ENCODE data around the gene MCTP2. TPM values are rescaled to one million over a fixed set of nuclear protein-coding genes. Genes with fewer than 3 reads are reported as not detected.
"Not testable (repeated sequence)": the region's sequence is repeated elsewhere in the genome, so short reads cannot be mapped to it uniquely, and the experiment has no call there.

The MCTP2 gene
- total RNA-seq, 1 donor from 2014 or later, result 1.5 TPM

- H3K9me3 Mint-ChIP-seq (ENCODE audit: unreplicated experiment), result no peaks in the 10 kb centered on the region
- no peaks in the 10 kb centered on the region for H3K36me3 Mint-ChIP-seq (ENCODE audit: low read depth, unreplicated experiment)
- H3K4me3 Mint-ChIP-seq (ENCODE audit: unreplicated experiment), result no peak overlapping the region
- no peak for DNase-seq (ENCODE audit: low spot score)
- TF ChIP-seq CTCF (IDR thresholded peaks at IDR 0.05; ENCODE audit: unreplicated experiment), result no peak
- H3K27me3 Mint-ChIP-seq (ENCODE audit: unreplicated experiment), result peaks cover 2% of the 10 kb centered on the region
- H3K4me1 Mint-ChIP-seq (ENCODE audit: unreplicated experiment), result no peaks in the 10 kb centered on the region
- H3K27ac Mint-ChIP-seq (ENCODE audit: unreplicated experiment), result no peak overlapping the region
Measured at GRCh38 chr15:94239474-94239873, 8.1 kb downstream of the MCTP2 start.

GRCh38 chr15:94240480-94240879, 9.1 kb downstream of the MCTP2 start:
- Mint-ChIP-seq H3K4me1 (ENCODE audit: unreplicated experiment) (no peaks in the 10 kb centered on the region), H3K9me3 (ENCODE audit: unreplicated experiment) (no peaks in the 10 kb centered on the region), H3K27ac (ENCODE audit: unreplicated experiment) (no peak overlapping the region), H3K27me3 (ENCODE audit: unreplicated experiment) (no peaks in the 10 kb centered on the region), H3K4me3 (ENCODE audit: unreplicated experiment) (no peak overlapping the region), H3K36me3 (ENCODE audit: low read depth, unreplicated experiment) (no peaks in the 10 kb centered on the region)
- DNase-seq (ENCODE audit: low spot score), result no peak
- no peak for TF ChIP-seq CTCF (IDR thresholded peaks at IDR 0.05; ENCODE audit: unreplicated experiment)

GRCh38 chr15:94242257-94242656, 10.9 kb downstream of the MCTP2 start:
- no peaks in the 10 kb centered on the region for H3K36me3 Mint-ChIP-seq (ENCODE audit: low read depth, unreplicated experiment)
- no peak overlapping the region for H3K4me3 Mint-ChIP-seq (ENCODE audit: unreplicated experiment)
- no peak overlapping the region for H3K27ac Mint-ChIP-seq (ENCODE audit: unreplicated experiment)
- no peak for DNase-seq (ENCODE audit: low spot score)
- H3K4me1 Mint-ChIP-seq (ENCODE audit: unreplicated experiment), result no peaks in the 10 kb centered on the region
- H3K9me3 Mint-ChIP-seq (ENCODE audit: unreplicated experiment), result no peaks in the 10 kb centered on the region
- no peaks in the 10 kb centered on the region for H3K27me3 Mint-ChIP-seq (ENCODE audit: unreplicated experiment)
- TF ChIP-seq CTCF (IDR thresholded peaks at IDR 0.05; ENCODE audit: unreplicated experiment), result no peak

- H3K9me3 Mint-ChIP-seq (ENCODE audit: unreplicated experiment); H3K4me3 Mint-ChIP-seq (ENCODE audit: unreplicated experiment); H3K27ac Mint-ChIP-seq (ENCODE audit: unreplicated experiment); H3K36me3 Mint-ChIP-seq (ENCODE audit: low read depth, unreplicated experiment); H3K27me3 Mint-ChIP-seq (ENCODE audit: unreplicated experiment); H3K4me1 Mint-ChIP-seq (ENCODE audit: unreplicated experiment); DNase-seq (ENCODE audit: low spot score): not testable (repeated sequence)
Measured at GRCh38 chr15:94243003-94243402, 11.6 kb downstream of the MCTP2 start.

GRCh38 chr15:94243418-94243817, 12.1 kb downstream of the MCTP2 start:
- Mint-ChIP-seq H3K27me3 (ENCODE audit: unreplicated experiment) (no peaks in the 10 kb centered on the region), H3K27ac (ENCODE audit: unreplicated experiment) (no peak overlapping the region), H3K4me1 (ENCODE audit: unreplicated experiment) (no peaks in the 10 kb centered on the region), H3K4me3 (ENCODE audit: unreplicated experiment) (no peak overlapping the region), H3K36me3 (ENCODE audit: low read depth, unreplicated experiment) (no peaks in the 10 kb centered on the region), H3K9me3 (ENCODE audit: unreplicated experiment) (no peaks in the 10 kb centered on the region)
- no peak for DNase-seq (ENCODE audit: low spot score)
- no peak for TF ChIP-seq CTCF (IDR thresholded peaks at IDR 0.05; ENCODE audit: unreplicated experiment)

GRCh38 chr15:94246016-94246415, 14.7 kb downstream of the MCTP2 start:
- Mint-ChIP-seq H3K4me1 (ENCODE audit: unreplicated experiment) (no peaks in the 10 kb centered on the region), H3K36me3 (ENCODE audit: low read depth, unreplicated experiment) (no peaks in the 10 kb centered on the region), H3K27ac (ENCODE audit: unreplicated experiment) (no peak overlapping the region), H3K4me3 (ENCODE audit: unreplicated experiment) (no peak overlapping the region), H3K27me3 (ENCODE audit: unreplicated experiment) (no peaks in the 10 kb centered on the region), H3K9me3 (ENCODE audit: unreplicated experiment) (no peaks in the 10 kb centered on the region)
- no peak for DNase-seq (ENCODE audit: low spot score)
- TF ChIP-seq CTCF (IDR thresholded peaks at IDR 0.05; ENCODE audit: unreplicated experiment), result no peak
